Measurements from ENCODE around the gene LRRTM1. TPM values are rescaled to one million over a fixed set of nuclear protein-coding genes. Genes with fewer than 3 reads are reported as not detected.

The LRRTM1 gene
- total RNA-seq, 4 donors from 2014 or later, result 0.83 to 2.6 (median 1.7) TPM

- Histone ChIP-seq H3K36me3 (no peaks in the 10 kb centered on the region), H3K27me3 (no peaks in the 10 kb centered on the region), H3K27ac (replicated peaks in 1 of 4) (no peak overlapping the region), H3K4me3 (no peak overlapping the region), H3K4me1 (no peaks in the 10 kb centered on the region), H3K9me3 (no peaks in the 10 kb centered on the region)
- no peak for TF ChIP-seq EP300 (IDR thresholded peaks at IDR 0.05)
- no peak for TF ChIP-seq POLR2A (IDR thresholded peaks at IDR 0.05; ENCODE audit: low read depth)
- no peak for TF ChIP-seq POLR2AphosphoS5 (IDR thresholded peaks at IDR 0.05)
- no peak for TF ChIP-seq CTCF (IDR thresholded peaks at IDR 0.05)
- intact Hi-C loops (cut with DNase I), result no loop called here
- 63% methylated on average over 2 of the region's 2 CpGs for WGBS
- no peak for DNase-seq (ENCODE audit: extremely low spot score)
Observed at GRCh38 chr2:80338794-80339193, 34.2 kb upstream of the LRRTM1 start.

- Histone ChIP-seq H3K36me3 (no peaks in the 10 kb centered on the region), H3K4me1 (no peaks in the 10 kb centered on the region), H3K9me3 (no peaks in the 10 kb centered on the region), H3K27me3 (no peaks in the 10 kb centered on the region), H3K4me3 (no peak overlapping the region), H3K27ac (replicated peaks in 1 of 4) (no peak overlapping the region)
- no peak for DNase-seq (ENCODE audit: extremely low spot score)
- intact Hi-C loops (cut with DNase I), result no loop called here
- TF ChIP-seq EP300 (IDR thresholded peaks at IDR 0.05) (no peak), POLR2AphosphoS5 (IDR thresholded peaks at IDR 0.05) (no peak), CTCF (IDR thresholded peaks at IDR 0.05) (no peak), POLR2A (IDR thresholded peaks at IDR 0.05; ENCODE audit: low read depth) (no peak)
- 100% methylated on average over 1 of the region's 1 CpG for WGBS
Observed at GRCh38 chr2:80335411-80335810, 30.9 kb upstream of the LRRTM1 start.

- no peak for DNase-seq (ENCODE audit: extremely low spot score)
- intact Hi-C loops (cut with DNase I), result no loop called here
- Histone ChIP-seq H3K27ac (replicated peaks in 1 of 4) (no peak overlapping the region), H3K36me3 (no peaks in the 10 kb centered on the region), H3K27me3 (no peaks in the 10 kb centered on the region), H3K4me3 (no peak overlapping the region), H3K4me1 (no peaks in the 10 kb centered on the region), H3K9me3 (no peaks in the 10 kb centered on the region)
- WGBS, result 81% methylated on average over 5 of the region's 5 CpGs
- TF ChIP-seq POLR2AphosphoS5 (IDR thresholded peaks at IDR 0.05) (no peak), EP300 (IDR thresholded peaks at IDR 0.05) (no peak), POLR2A (IDR thresholded peaks at IDR 0.05; ENCODE audit: low read depth) (no peak), CTCF (IDR thresholded peaks at IDR 0.05) (no peak)
Observed at GRCh38 chr2:80333886-80334285, 29.3 kb upstream of the LRRTM1 start.

GRCh38 chr2:80330527-80331450, 26.2 kb upstream of the LRRTM1 start:
- H3K27ac ChIP-seq (replicated peaks in 1 of 4), result no peak overlapping the region
- TF ChIP-seq CTCF (IDR thresholded peaks at IDR 0.05) (no peak), POLR2AphosphoS5 (IDR thresholded peaks at IDR 0.05) (no peak), EP300 (IDR thresholded peaks at IDR 0.05) (no peak), POLR2A (IDR thresholded peaks at IDR 0.05; ENCODE audit: low read depth) (no peak)
- H3K9me3 ChIP-seq, result no peaks in the 10 kb centered on the region
- H3K4me3 ChIP-seq, result no peak overlapping the region
- intact Hi-C loops (cut with DNase I), result no loop called here
- H3K27me3 ChIP-seq, result no peaks in the 10 kb centered on the region
- no peak for DNase-seq (ENCODE audit: extremely low spot score)
- WGBS, result 88% methylated on average over 13 of the region's 14 CpGs
- H3K36me3 ChIP-seq, result no peaks in the 10 kb centered on the region
- peaks cover 0 to 9% (median 2%) of the 10 kb centered on the region in 4 donors for H3K4me1 ChIP-seq

Data from esophagus muscularis mucosa (tissue), 4 donors.